Stimulated activated memory B cell treated with anti-CD40 and anti-IgM and Interleukin-4, amounts not matched to agents 10 μg/mL and 1 μg/mL and 100 μg/mL, for 72 hours (primary cell): Measurements from ENCODE around the gene STAC2.
"Not testable (repeated sequence)": the region's sequence is repeated elsewhere in the genome, so short reads cannot be mapped to it uniquely, and the experiment has no call there.

ENCODE experiments used
- ATAC-seq: fragments of 150-1000 bp; cut with Tn5 transposase; 2 replicates; pipeline ENCODE4 v1.10.0; 2021
- H3K27ac Mint-ChIP-seq: one replicate; pipeline ENCODE4 v1.8.0; 2022; ENCODE audit warnings: mild to moderate bottlenecking, mixed read lengths
- H3K27me3 Mint-ChIP-seq: one replicate; pipeline ENCODE4 v1.8.0; 2022; ENCODE audit warnings: mixed read lengths
- H3K36me3 Mint-ChIP-seq: one replicate; pipeline ENCODE4 v1.8.0; 2022; ENCODE audit warnings: mixed read lengths
- H3K4me1 Mint-ChIP-seq: one replicate; pipeline ENCODE4 v1.8.0; 2022; ENCODE audit warnings: mixed read lengths
- H3K4me3 Mint-ChIP-seq: one replicate; pipeline ENCODE4 v1.8.0; 2022; ENCODE audit warnings: mild to moderate bottlenecking, moderate library complexity, mixed read lengths
- H3K9me3 Mint-ChIP-seq: one replicate; pipeline ENCODE4 v1.8.0; 2022; ENCODE audit warnings: mixed read lengths

The STAC2 gene, protein sequence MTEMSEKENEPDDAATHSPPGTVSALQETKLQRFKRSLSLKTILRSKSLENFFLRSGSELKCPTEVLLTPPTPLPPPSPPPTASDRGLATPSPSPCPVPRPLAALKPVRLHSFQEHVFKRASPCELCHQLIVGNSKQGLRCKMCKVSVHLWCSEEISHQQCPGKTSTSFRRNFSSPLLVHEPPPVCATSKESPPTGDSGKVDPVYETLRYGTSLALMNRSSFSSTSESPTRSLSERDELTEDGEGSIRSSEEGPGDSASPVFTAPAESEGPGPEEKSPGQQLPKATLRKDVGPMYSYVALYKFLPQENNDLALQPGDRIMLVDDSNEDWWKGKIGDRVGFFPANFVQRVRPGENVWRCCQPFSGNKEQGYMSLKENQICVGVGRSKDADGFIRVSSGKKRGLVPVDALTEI

DNA sequence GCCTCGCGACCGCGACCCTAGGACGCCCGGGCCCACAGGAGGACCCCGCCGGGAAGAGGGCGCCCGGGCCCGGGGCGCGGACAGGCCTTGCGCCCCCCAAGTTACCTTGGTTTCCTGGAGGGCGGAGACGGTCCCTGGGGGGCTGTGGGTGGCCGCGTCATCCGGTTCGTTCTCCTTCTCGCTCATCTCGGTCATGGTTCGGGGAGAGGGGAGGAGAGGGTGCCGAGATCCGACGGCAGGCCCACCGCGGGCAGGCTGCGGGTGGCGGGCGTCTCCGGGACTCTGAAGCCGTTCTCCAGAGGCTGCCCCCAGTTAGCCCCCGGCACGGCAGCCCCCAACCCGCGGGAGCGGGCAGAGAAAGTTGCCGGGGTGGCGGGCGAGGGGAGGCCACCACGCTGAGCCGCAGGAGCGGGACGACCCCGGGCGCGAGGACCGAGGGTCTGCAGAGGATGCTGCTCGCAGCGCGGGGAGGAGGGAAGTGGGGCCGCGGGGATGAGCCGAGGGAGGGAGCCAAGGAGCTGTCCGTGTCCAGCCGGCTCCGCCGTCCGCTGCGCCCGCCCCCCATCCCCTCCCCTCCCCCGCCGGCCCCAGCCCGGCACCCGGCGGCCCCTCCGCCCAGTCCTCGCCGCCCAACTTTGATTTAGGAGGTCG lies at the start of gene STAC2:
Gene STAC2, minus strand, starts transcription at position 638 of the 651 bp plus-strand sequence. Its CDS starts 443 bp downstream, at position 195.
- H3K27me3 Mint-ChIP-seq = peaks cover 81% of the 10 kb centered on the region
- ATAC-seq = peak; percentile 66

DNA sequence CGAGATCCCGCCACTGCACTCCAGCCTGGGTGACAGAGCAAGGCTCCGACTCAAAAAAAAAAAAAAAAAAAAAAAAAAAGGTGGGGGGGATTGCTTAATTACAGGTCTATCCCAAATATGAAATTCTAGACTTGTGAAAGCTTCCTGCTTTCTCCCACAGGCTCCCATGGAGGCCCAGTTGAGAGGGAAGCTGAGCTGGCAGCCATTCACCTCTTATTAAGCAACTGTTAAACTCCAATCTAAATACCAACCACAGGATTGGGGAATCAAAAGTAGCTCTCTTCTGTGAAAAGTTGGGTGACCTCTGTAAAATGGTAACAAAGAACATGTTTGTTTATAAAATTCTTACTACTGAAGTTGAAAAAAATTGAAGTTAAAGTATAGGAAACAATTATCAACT lies 45.8 kb upstream of the STAC2 start:
- peaks cover 30% of the 10 kb centered on the region for H3K36me3 Mint-ChIP-seq
- no peak for ATAC-seq
- H3K4me1 Mint-ChIP-seq = no peaks in the 10 kb centered on the region
- H3K27me3 Mint-ChIP-seq = no peaks in the 10 kb centered on the region
- H3K27ac Mint-ChIP-seq = no peak overlapping the region
- H3K9me3 Mint-ChIP-seq = no peaks in the 10 kb centered on the region
- H3K4me3 Mint-ChIP-seq = no peak overlapping the region

More for the DNA sequence above, at the start of gene STAC2:
- H3K27ac Mint-ChIP-seq = no peak within 1 kb of the TSS
- peak within 1 kb of the TSS; percentile 78 for H3K4me3 Mint-ChIP-seq
- no peaks in the 10 kb centered on the region for H3K9me3 Mint-ChIP-seq
- H3K4me1 Mint-ChIP-seq = peaks cover 19% of the 10 kb centered on the region
- no peaks in the 10 kb centered on the region for H3K36me3 Mint-ChIP-seq

DNA sequence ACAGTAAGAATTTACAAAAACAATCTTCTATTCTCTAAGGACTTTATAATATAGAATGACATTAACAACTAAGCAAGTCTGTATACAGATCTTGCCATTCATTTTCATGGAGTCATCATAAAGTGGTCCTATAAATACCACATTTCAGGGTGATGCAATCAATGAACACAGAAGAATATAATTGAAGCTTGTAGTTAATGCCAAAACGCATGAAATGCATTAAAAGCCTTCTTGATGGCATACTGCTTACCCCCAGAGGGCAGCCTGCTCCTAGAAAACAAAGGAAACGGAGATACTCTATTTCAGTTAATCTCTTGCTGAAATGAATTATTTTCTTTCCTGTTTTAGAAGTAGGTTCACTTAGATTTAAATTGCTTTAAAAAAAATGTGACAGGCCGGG lies 45.2 kb upstream of the STAC2 start:
- H3K4me1 Mint-ChIP-seq = no peaks in the 10 kb centered on the region
- H3K36me3 Mint-ChIP-seq = peaks cover 30% of the 10 kb centered on the region
- ATAC-seq = no peak

DNA sequence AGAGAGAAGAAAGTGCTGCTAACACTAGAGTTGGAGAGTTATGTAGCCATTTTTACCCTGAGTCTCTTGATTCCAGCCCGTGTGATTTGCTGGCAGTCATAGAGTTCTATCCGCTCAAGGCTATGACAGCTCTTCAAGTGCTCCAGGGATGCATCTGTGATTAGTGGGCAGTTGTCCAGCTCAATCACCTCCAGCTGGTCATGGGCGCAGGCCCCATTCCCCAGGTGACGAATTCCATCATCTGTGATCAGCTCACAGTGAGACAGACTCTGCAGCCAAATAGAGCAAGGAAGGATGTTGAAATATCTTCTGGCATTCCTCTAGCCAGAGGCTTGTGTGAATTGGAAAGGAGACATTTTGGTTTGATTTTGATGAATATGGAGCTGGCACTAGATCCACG lies 38.4 kb upstream of the STAC2 start:
- no peak overlapping the region for H3K27ac Mint-ChIP-seq
- H3K9me3 Mint-ChIP-seq = no peaks in the 10 kb centered on the region
- peaks cover 54% of the 10 kb centered on the region for H3K36me3 Mint-ChIP-seq
- H3K4me1 Mint-ChIP-seq = no peaks in the 10 kb centered on the region
- H3K4me3 Mint-ChIP-seq = no peak overlapping the region
- no peaks in the 10 kb centered on the region for H3K27me3 Mint-ChIP-seq
- no peak for ATAC-seq

More for the DNA sequence above, 45.2 kb upstream of the STAC2 start:
- no peak overlapping the region for H3K4me3 Mint-ChIP-seq
- H3K27ac Mint-ChIP-seq = no peak overlapping the region
- H3K9me3 Mint-ChIP-seq = no peaks in the 10 kb centered on the region
- no peaks in the 10 kb centered on the region for H3K27me3 Mint-ChIP-seq

DNA sequence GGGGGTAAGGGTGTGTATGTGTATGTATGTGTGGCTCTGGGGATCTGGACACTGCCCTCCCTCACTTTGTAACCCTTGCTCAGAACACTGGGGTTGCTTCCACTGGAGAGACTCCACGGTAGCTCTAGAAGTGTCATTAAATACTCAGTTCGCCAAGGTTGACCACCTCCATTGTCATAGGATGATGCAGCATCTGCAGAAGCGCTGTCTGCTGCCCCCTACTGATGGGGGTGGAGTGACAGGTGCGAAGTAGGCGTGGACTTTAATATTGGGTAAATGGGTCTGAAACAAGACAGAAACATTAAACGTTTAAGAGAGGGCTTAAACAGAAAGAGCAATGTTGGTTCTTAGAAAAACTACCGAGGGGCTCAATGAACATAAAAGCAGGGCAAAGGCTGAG lies 35.5 kb upstream of the STAC2 start:
- no peak overlapping the region for H3K27ac Mint-ChIP-seq
- H3K4me1 Mint-ChIP-seq = no peaks in the 10 kb centered on the region
- ATAC-seq = no peak
- H3K4me3 Mint-ChIP-seq = no peak overlapping the region
- H3K27me3 Mint-ChIP-seq = no peaks in the 10 kb centered on the region
- no peaks in the 10 kb centered on the region for H3K9me3 Mint-ChIP-seq
- peaks cover 55% of the 10 kb centered on the region for H3K36me3 Mint-ChIP-seq

DNA sequence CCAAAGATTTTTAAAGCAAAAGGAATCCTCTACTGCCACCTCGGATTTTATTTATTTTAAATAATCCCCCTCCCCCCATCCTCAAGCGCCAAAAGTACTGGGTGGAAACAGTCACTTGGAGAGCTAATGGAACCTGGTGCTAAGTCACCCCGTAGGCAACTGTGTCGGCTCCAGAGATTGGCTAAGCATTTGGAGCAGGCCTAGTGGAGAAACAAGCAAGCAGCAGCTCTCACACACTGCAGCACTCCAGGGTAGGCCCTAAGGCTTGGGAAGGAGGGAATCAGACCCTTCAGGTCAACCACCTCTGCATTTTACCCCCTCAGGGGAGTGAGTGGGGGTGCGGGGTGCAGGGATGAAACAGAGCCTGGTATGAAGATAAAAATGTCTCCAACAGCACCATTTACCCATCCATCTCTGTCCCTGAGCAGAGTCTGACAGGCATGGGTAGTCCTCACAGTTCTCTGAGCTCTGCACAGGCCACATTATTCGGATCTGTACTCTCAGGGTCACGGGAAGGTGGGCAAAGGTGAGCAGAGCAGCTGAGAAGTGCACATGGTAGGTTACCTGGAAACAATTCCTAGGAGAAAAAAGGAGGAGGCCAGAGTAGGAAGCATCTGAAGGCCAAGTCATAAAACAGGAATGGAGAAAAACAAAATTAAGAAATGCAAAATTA lies 27.2 kb upstream of the STAC2 start:
- Mint-ChIP-seq H3K4me3 (no peak overlapping the region), H3K27ac (no peak overlapping the region), H3K36me3 (peaks cover 38% of the 10 kb centered on the region), H3K9me3 (no peaks in the 10 kb centered on the region), H3K4me1 (no peaks in the 10 kb centered on the region), H3K27me3 (no peaks in the 10 kb centered on the region)
- no peak for ATAC-seq

DNA sequence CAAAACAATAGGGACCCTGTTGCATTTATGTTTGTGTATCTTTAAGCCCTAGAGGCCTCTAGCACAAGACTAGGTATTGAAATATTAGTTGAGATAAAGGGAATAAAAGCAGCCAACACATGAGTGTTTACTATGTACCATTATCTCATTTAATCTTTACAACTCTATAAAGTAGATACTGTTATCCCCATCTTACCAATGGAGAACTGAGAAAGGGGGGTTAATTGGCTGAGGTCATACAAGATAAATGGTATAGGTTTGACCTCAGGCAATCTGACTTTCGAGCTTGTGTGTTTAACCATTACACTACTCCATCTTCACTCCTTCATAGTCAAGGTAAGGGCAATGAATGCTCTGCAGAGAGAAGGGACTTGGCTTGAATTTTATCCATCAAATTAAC lies 26.3 kb upstream of the STAC2 start:
- Mint-ChIP-seq H3K27me3 (no peaks in the 10 kb centered on the region), H3K36me3 (peaks cover 31% of the 10 kb centered on the region), H3K27ac (no peak overlapping the region), H3K9me3 (no peaks in the 10 kb centered on the region), H3K4me3 (no peak overlapping the region), H3K4me1 (no peaks in the 10 kb centered on the region)
- no peak for ATAC-seq

DNA sequence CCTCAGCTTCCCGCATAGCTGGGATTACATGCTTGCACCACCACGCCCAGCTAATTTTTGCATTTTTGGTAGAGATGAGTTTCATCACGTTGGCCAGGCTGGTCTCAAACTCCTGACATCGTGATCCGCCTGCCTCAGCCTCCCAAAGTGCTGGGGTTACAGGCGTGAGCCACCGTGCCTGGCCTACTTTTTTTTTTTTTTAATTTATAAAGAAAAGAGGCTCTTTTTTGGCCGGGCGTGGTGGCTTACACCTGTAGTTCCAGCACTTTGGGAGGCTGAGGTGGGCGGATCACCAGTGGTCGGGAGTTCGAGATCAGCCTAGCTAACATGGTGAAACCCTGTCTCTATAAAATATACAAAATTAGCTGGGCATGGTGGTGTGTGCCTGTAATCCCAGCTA lies 24.3 kb upstream of the STAC2 start:
- not testable (repeated sequence) for H3K27ac Mint-ChIP-seq, H3K4me1 Mint-ChIP-seq, ATAC-seq, H3K9me3 Mint-ChIP-seq, H3K4me3 Mint-ChIP-seq, H3K27me3 Mint-ChIP-seq
- H3K36me3 Mint-ChIP-seq = peaks cover 21% of the 10 kb centered on the region

DNA sequence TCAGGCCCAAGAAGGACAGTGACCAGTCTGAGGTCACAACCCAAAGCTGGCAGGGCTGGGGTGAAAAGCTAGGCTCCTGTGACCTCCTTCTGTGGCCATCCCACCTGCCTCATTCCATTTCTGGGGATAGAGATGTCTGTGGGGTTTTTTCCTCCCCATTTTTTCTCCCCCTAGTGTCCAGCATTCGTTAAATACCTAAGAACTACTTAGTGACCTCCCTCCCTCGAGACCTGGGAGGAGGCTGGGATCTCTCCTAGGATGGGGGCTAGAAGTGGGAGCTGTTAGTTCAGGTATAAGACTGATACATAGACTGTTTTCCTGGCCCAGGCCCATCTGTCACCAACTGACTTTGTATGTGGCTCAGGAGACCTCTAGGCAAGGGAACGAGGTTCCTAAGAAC lies 20.5 kb upstream of the STAC2 start:
- no peak for ATAC-seq
- Mint-ChIP-seq H3K27ac (no peak overlapping the region), H3K4me3 (no peak overlapping the region), H3K27me3 (peaks cover 14% of the 10 kb centered on the region), H3K4me1 (peaks cover 20% of the 10 kb centered on the region), H3K9me3 (no peaks in the 10 kb centered on the region), H3K36me3 (no peaks in the 10 kb centered on the region)

DNA sequence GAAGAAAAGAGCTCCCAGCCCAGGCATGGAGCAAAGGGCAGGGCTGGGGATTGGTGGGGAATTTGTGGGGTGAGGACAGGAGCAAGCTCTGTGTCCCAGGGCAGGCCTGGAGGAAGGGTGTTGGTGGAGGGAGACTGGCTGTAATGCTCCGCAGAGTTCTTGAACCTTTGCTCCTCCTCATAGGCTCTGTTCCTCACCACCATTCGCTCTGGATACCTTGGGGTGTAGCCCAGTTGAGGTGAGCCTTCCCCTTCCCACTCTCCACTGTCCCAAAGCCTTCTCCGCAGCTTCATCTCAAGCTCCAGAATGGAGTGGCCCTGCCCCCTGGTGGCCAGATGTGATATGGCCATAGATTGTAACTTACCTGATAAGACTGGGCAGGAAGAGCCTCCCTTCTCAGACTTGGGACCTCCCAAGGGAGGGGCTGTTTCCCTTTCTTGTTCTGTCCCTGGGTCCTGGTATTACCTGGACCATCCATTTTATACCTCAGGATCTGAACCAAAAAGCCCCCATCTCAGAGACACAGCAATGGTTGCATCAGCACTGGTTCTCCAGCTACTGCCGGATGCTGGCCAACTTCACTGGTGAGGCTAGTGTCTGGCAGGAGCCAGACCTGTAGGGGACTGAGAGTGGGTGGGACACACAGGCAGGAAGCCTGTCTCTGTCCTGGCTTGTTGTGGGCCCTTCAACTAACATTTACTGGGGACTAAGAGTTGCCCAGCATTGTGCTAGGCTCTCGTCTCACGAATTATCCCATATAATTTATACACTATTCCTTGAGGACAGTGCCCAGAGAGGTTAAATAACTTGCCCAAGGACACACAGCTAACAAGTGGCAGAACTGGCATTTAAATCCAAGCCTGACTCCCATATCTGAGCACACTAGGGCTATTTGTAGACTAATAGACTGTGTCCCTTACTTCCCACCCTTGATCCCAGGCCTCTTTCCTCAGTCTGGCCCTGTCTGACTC lies 19.1 kb upstream of the STAC2 start:
- no peak overlapping the region for H3K27ac Mint-ChIP-seq
- peaks cover 14% of the 10 kb centered on the region for H3K27me3 Mint-ChIP-seq
- H3K36me3 Mint-ChIP-seq = no peaks in the 10 kb centered on the region
- peaks cover 24% of the 10 kb centered on the region for H3K4me1 Mint-ChIP-seq
- peak overlapping the region; percentile 16 for H3K4me3 Mint-ChIP-seq
- ATAC-seq = peak; percentile 82
- H3K9me3 Mint-ChIP-seq = no peaks in the 10 kb centered on the region

DNA sequence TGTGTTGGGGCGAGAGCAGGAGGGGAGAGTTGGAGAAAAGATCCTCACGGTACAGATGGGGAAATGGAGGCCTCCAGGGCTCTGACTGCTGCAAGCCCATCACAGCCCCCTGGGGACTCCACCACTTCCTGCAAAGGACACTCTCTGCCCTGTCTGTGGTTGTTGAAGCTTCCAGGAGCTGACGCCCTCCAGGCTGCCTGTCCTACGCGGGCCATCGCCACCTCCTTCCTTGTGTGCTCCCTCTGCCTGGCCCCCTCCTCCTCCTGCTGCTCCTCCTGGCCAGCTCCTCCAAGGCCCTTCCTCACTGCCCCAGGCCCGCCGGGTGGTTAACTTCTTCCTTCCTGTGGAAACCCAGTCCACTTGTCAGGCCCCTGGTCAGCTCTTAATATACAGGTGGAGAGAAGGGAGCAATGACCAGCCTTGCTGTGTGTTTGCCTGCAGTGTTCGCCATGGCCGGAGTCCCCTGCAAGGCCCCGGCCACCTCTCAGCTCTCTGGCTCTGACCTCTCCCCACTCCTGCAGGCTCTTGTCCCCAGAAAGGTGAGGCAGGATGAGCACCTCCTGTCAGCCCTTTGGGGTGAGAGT lies 18.4 kb upstream of the STAC2 start:
- no peaks in the 10 kb centered on the region for H3K36me3 Mint-ChIP-seq
- H3K27me3 Mint-ChIP-seq = peaks cover 14% of the 10 kb centered on the region
- no peak overlapping the region for H3K27ac Mint-ChIP-seq
- peak; percentile 88 for ATAC-seq
- H3K9me3 Mint-ChIP-seq = no peaks in the 10 kb centered on the region
- peak overlapping the region; percentile 33 for H3K4me3 Mint-ChIP-seq
- peaks cover 31% of the 10 kb centered on the region for H3K4me1 Mint-ChIP-seq

DNA sequence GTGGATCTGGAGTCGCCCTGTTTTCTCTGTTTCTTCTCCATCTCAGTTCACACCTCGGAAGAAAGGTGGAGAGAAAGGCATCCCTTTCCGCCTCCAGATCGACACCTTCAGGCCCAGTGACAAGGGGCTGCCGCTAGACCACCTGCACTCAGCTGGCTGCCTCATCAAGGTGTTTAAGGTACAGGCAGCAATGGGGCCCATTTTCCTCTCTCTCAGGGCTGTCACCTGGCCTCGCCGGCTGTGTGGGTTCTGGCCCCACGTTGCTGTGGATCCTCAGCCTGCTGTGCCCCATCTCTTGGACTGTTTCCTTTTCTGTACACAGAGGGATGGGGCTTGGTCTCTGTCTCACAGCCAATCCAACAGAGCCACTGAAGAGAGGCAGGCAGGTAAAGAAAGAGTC lies 17.4 kb upstream of the STAC2 start:
- Mint-ChIP-seq H3K27ac (no peak overlapping the region), H3K9me3 (no peaks in the 10 kb centered on the region), H3K4me1 (peaks cover 40% of the 10 kb centered on the region), H3K4me3 (no peak overlapping the region), H3K27me3 (peaks cover 14% of the 10 kb centered on the region), H3K36me3 (no peaks in the 10 kb centered on the region)
- no peak for ATAC-seq

DNA sequence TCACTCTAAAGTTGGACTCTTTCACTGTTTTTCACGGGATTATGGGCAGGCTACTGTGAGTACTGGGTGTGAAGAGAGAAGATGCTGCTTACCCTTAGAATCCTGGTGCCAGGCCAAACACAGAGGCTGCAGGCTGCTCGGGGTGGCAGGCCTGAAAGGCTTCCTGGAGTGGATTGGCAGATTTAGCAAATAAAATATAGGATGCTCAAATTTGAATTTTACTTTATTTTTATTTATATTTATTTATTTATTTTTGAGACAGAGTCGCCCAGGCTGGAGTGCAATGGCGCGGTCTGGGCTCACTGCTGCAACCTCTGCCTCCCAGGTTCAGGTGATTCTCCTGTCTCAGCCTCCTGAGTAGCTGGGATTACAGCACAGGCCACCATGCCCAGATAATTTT lies 14.9 kb upstream of the STAC2 start:
- Mint-ChIP-seq H3K4me1 (peaks cover 42% of the 10 kb centered on the region), H3K27me3 (peaks cover 14% of the 10 kb centered on the region), H3K4me3 (no peak overlapping the region), H3K27ac (no peak overlapping the region), H3K36me3 (no peaks in the 10 kb centered on the region), H3K9me3 (no peaks in the 10 kb centered on the region)
- no peak for ATAC-seq

DNA sequence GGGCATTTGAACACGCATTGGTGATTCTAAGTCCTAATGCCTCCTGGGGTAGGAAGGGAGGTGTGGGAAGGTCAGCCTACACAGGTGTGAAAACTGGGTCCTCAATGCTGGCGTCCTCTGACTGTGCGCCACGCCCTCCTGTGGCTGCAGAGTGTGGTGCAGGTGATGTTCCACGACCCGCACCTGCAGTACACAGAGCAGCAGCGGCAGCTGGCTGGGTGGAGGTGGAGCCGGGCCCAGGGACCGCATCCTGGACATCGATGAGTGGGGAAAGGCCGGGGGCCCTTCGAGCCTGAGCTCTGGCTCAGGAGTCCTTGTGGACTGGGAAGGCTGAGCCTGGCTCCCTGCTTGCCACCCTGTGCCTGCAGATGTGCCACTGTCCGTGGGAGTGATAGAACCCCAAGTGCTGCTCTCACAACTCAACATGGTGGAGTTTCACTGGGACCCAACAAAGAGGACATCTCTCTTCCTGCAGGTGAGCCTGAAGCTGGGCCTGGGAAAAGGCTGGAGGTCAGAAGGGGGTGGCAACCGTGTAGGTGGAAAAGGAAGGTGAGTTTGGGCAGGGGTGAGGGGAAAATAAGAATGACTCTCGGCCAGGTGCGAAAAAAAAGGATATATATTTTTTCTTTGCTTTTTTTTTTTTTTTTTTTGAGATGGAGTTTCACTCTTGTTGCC lies 14.0 kb upstream of the STAC2 start:
- H3K27ac Mint-ChIP-seq = peak overlapping the region; percentile 20
- H3K27me3 Mint-ChIP-seq = peaks cover 14% of the 10 kb centered on the region
- H3K4me3 Mint-ChIP-seq = no peak overlapping the region
- peak; percentile 66 for ATAC-seq
- no peaks in the 10 kb centered on the region for H3K9me3 Mint-ChIP-seq
- peaks cover 38% of the 10 kb centered on the region for H3K4me1 Mint-ChIP-seq
- no peaks in the 10 kb centered on the region for H3K36me3 Mint-ChIP-seq
